Raji (cell line): ENCODE results near the gene P3H2.

ENCODE experiments used
- POLR2A ChIP-seq: IDR thresholded peaks from 2 replicates; pipeline ENCODE4 v1.6.1; 2011; ENCODE audit warnings: low read depth, low read length, control low read depth; ENCODE audit not compliant: insufficient read depth

Gene P3H2

GRCh38 chr3:190019844-190020243 lies 100.9 kb downstream of the P3H2 start:
- TF ChIP-seq POLR2A, result no peak

GRCh38 chr3:190019006-190019405 lies 101.7 kb downstream of the P3H2 start:
- no peak for TF ChIP-seq POLR2A

GRCh38 chr3:190018460-190018859 lies 102.2 kb downstream of the P3H2 start:
- TF ChIP-seq POLR2A, result no peak

GRCh38 chr3:190017521-190018288 lies 103.0 kb downstream of the P3H2 start:
- TF ChIP-seq POLR2A, result no peak

- TF ChIP-seq POLR2A, result no peak
These were observed 103.7 kb downstream of the P3H2 start for GRCh38 chr3:190016966-190017365.

GRCh38 chr3:190014940-190015339 lies 105.8 kb downstream of the P3H2 start:
- no peak for TF ChIP-seq POLR2A

GRCh38 chr3:190013943-190014924 lies 106.5 kb downstream of the P3H2 start:
- no peak for TF ChIP-seq POLR2A

- TF ChIP-seq POLR2A, result no peak
These were observed 107.9 kb downstream of the P3H2 start for GRCh38 chr3:190012784-190013183.

- TF ChIP-seq POLR2A, result no peak
These were observed 108.3 kb downstream of the P3H2 start for GRCh38 chr3:190012314-190012782.

GRCh38 chr3:190010486-190010885 lies 110.2 kb downstream of the P3H2 start:
- TF ChIP-seq POLR2A, result no peak

- TF ChIP-seq POLR2A, result no peak
These were observed 111.1 kb downstream of the P3H2 start for GRCh38 chr3:190009614-190010013.

- no peak for TF ChIP-seq POLR2A
These were observed 112.3 kb downstream of the P3H2 start for GRCh38 chr3:190008432-190008831.

- no peak for TF ChIP-seq POLR2A
These were observed 115.2 kb downstream of the P3H2 start for GRCh38 chr3:190005343-190006113.

GRCh38 chr3:190004656-190005055 lies 116.0 kb downstream of the P3H2 start:
- TF ChIP-seq POLR2A, result no peak

GRCh38 chr3:190003681-190004123 lies 117.0 kb downstream of the P3H2 start:
- no peak for TF ChIP-seq POLR2A
